Activated CD4-positive, alpha-beta T cell treated with anti-CD3 and anti-CD28 coated beads, Interleukin-2, amount 50 U/mL, for 1 hour (primary cell): ENCODE results near the gene TEX10.

Experiments
- DNase-seq: peaks from one replicate; pipeline ENCODE4 v3.0.0-alpha.2; 2020

Gene TEX10

DNA sequence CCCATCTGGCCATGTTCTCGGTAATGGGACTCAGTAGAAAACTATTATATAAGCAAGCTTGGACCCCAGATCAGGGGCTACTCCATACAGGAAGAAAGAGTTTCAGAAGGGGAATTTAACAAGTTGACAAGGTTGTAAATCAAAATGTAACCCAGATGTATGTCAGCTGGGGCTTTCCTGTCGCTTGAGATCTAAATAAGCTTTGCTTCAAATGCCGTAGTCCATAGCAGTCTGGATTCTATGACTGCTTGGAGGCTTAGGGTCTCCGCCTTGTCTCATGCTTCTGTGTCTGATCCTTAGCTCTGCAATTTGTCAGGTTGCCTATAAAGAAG lies 70.4 kb downstream of the TEX10 start:
- DNase-seq, result no peak

DNA sequence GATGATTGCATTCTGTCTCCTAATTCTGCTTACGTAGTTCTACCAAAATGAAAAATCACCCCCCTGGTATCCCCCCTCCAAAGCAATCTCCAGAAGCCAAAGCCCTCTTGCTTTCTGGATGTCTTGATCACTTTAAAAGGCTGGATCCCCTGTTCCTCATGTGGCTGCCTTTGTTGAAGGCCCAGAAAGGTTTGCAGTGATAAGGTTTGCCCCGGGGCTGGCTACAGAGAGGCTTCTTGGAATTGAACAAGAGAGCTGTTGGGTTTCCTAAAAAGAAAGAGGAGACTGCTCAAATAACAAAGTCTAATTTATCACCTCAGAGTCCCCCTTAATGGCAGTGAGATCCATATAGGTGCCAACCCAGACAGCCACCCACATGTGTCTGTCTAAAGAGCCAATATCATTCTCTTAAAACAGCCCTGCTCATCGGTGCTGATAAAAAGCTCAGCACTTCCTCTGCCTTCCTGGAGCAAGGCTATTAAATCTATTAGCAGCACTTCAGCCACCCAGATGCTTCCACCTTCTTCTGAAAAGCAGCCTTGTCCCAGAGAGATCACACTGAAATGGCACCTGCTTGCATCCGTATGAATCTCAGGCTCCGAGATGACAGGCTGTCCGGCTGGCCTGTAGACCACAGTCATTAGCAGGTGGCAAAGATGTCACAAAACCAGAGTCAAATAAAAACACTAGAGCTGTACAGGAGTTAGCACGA lies 70.9 kb downstream of the TEX10 start:
- DNase-seq, result no peak

DNA sequence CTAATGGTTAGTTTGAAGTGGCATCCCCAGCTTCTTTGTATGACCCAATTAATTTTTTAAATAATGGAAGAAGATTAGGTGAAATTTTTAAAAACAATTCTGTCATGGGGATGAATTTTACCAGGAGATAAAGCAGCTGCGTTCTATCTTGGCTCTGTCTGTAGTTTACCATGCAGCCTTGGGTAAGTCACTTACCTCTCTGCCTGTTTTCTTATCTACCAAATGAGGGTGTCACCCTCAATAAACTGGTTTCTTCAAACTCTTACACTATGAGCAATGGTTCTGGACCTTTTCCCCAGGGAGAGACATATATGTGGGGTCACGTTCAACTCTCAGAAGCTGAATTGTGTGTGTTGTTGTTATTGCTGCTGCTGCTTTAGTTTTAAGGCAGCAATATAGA lies 71.7 kb downstream of the TEX10 start:
- DNase-seq, result no peak

GRCh38 chr9:100277166-100277979 lies 75.4 kb downstream of the TEX10 start:
- no peak for DNase-seq

DNA sequence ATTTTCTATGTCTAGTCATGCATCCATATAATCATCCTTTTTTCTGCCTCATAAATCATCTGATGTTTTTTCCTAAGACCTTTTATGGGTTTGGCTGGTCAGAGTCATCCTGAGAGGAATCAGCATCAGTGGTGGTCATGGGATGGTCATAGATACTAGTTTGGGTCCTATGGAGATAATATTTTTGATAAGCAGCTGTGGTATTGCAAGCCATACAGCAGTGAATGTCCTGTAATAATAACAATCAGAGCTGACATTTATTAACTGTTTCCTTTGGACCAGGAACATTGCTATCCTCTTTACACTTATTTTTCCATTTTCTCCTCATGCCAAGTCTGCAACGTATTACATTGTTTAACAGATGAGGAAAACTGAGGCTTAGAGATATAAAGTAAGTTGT lies 83.1 kb downstream of the TEX10 start:
- no peak for DNase-seq

DNA sequence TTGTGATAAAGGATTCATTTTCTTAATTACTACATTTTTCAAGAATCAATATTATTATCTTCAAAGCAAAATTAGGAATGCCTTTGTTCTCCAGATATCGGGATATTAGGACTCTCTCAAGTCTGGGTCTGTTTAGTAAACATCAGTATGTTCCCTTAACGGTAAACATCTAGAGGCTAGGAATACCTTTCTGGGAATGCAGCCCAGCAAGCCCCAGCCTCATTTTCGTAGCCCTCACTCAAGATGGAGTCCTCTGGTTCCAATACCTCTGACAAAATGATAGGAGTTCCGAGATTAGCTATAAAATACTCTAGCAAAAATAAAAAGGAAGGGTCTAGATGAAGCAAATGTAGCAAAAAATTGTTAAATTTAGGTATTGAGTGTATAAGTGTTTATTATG lies 84.5 kb downstream of the TEX10 start:
- DNase-seq, result no peak

GRCh38 chr9:100267211-100267610 lies 85.5 kb downstream of the TEX10 start:
- no peak for DNase-seq
